NK-92 (cell line): ENCODE measurements around the gene ADGRA3.

ENCODE experiments used
- DNase-seq: peaks from one replicate; lab custom pipeline; 2025; ENCODE audit not compliant: unreplicated experiment; lab: John Stamatoyannopoulos, UW

The ADGRA3 gene, protein sequence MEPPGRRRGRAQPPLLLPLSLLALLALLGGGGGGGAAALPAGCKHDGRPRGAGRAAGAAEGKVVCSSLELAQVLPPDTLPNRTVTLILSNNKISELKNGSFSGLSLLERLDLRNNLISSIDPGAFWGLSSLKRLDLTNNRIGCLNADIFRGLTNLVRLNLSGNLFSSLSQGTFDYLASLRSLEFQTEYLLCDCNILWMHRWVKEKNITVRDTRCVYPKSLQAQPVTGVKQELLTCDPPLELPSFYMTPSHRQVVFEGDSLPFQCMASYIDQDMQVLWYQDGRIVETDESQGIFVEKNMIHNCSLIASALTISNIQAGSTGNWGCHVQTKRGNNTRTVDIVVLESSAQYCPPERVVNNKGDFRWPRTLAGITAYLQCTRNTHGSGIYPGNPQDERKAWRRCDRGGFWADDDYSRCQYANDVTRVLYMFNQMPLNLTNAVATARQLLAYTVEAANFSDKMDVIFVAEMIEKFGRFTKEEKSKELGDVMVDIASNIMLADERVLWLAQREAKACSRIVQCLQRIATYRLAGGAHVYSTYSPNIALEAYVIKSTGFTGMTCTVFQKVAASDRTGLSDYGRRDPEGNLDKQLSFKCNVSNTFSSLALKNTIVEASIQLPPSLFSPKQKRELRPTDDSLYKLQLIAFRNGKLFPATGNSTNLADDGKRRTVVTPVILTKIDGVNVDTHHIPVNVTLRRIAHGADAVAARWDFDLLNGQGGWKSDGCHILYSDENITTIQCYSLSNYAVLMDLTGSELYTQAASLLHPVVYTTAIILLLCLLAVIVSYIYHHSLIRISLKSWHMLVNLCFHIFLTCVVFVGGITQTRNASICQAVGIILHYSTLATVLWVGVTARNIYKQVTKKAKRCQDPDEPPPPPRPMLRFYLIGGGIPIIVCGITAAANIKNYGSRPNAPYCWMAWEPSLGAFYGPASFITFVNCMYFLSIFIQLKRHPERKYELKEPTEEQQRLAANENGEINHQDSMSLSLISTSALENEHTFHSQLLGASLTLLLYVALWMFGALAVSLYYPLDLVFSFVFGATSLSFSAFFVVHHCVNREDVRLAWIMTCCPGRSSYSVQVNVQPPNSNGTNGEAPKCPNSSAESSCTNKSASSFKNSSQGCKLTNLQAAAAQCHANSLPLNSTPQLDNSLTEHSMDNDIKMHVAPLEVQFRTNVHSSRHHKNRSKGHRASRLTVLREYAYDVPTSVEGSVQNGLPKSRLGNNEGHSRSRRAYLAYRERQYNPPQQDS (N-terminal part only)

GRCh38 chr4:22515888-22516541, at the start of gene ADGRA3:
Gene ADGRA3 (minus strand): TSS chr4:22516066. CDS start chr4:22515784, 282 bp downstream.
- DNase-seq: no peak

- no peak for DNase-seq
Observed at GRCh38 chr4:22556495-22556894, 40.6 kb upstream of the ADGRA3 start.

DNA sequence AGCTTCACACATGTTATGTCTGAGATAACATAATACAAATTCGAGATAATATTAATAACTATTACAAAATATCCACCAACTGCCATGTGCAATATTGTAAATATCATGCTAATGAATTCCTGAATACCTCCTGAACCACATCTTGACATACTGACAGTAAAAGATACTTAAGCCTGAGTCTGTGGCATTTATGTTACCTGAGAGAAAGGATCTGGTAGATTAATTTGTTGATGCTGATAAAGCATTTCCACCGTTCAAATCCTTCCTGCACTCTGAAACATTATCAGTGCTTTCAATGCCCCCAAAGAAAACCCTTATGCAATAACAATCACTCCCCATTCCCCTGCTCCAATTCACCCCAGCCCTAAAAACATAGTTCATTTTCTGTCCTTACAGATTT, 38.8 kb upstream of the ADGRA3 start:
- DNase-seq: no peak

- no peak for DNase-seq
Observed at GRCh38 chr4:22553560-22553959, 37.7 kb upstream of the ADGRA3 start.

GRCh38 chr4:22552812-22553211, 36.9 kb upstream of the ADGRA3 start:
- no peak for DNase-seq

- no peak for DNase-seq
Observed at GRCh38 chr4:22551550-22551949, 35.7 kb upstream of the ADGRA3 start.

GRCh38 chr4:22546299-22546698, 30.4 kb upstream of the ADGRA3 start:
- DNase-seq: no peak

DNA sequence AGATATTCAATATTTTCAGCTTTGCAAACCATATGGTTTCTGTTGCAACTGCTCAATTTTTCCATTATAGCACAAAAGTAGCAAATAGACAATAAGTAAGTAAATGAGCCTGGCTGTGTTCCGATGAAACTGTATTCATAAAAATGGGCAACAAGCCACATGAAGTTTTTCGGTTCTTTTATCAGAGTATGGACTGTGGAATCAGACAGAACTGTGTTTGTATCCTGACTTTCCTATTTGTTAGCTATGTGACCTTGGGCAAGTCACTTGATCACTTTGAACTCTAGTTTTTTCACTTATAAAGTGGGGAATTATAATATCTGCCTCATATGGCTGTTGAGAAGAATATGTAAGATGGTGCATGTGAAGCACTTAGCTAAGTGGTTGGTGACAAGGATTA, 23.4 kb upstream of the ADGRA3 start:
- DNase-seq: no peak

DNA sequence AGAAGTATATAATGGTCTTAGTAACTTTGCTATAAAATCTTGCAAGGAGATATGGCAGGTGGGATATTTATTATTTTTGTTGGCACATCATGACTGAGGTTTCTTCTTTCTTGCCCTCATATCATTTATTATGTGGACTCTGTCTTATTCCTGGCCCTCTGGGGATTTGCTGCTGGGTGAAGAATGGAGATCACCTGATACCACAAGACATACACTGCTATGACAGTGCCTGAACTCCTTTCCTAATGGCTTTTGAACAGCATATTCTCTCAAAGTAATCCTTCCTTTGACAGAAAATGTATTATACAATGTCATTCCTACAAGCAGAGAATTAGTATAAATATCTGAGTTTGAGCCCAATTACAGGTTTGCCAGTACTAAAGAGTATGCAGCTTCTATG, 22.0 kb upstream of the ADGRA3 start:
- no peak for DNase-seq

DNA sequence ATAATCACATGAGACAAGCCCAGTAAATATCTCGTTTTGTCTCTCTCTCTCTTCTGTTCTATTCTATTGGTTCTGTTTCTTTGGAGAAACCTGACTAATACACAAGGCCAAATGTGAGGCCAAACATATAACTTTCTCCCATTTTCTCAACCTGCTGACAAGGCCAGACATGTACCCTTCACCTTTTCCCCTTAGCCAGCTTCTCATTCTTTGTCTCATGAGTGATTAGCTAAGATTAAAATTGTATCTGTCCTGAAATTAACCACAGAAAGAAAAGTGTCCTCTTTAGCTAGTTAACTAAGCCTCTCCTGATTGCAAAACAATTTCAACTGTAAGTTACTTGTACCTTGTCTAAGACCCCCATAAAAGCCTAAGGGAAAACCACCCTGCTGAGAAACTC, 18.5 kb upstream of the ADGRA3 start:
- DNase-seq: no peak

- DNase-seq: no peak
Observed at GRCh38 chr4:22532896-22533295, 17.0 kb upstream of the ADGRA3 start.

- no peak for DNase-seq
Observed at GRCh38 chr4:22532117-22532516, 16.3 kb upstream of the ADGRA3 start.

DNA sequence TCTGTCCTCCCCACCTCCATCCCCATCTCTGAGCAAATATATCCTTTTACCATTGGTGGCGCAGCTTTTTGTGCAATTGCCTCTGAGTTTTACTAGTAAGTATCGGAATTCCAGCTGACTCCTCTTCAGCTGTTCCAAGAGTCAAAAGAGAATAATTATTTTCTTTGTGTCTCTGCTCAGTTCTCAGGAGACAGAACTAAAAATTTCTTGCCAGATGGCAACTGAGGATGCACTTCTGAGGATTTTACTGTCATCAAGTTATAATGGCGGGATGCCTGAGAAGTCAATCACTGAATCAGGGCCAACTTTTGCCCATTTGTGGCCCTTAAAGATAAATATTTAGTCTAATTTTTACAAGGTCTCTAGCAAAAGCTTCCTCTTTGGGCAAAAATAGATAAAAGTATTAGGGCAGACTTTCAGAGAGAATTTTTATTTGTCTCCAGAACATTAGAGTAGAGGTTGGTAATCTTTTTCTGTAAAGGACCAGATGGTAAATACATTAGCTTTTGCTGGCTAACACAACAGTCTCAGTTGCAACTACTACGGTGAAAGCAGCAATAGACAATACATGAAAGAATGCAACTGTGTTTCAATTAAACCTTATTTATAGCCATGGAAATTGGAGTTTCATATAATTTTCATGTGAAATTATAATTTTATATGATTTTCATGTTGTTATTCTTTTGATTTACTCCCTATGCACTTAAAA, 15.6 kb upstream of the ADGRA3 start:
- DNase-seq: no peak

DNA sequence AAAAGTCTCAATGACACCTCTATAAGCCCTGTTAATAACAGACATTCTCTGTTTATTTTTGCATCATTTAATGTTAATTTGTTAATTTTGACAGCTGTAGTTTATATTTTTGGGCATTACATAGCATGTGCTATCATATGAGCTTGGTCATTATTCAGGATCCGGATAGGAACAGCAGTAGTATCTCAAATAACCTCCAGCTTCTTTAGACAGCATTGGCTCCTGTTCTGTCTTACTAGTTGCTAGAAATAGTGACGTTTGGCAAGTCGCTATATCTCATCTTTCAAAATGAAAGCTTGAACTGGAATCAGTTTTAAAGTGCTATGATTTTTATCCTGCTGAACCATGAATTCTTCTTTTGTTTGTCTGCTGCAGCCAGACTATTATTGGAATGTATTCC, 9.0 kb upstream of the ADGRA3 start:
- DNase-seq: no peak

DNA sequence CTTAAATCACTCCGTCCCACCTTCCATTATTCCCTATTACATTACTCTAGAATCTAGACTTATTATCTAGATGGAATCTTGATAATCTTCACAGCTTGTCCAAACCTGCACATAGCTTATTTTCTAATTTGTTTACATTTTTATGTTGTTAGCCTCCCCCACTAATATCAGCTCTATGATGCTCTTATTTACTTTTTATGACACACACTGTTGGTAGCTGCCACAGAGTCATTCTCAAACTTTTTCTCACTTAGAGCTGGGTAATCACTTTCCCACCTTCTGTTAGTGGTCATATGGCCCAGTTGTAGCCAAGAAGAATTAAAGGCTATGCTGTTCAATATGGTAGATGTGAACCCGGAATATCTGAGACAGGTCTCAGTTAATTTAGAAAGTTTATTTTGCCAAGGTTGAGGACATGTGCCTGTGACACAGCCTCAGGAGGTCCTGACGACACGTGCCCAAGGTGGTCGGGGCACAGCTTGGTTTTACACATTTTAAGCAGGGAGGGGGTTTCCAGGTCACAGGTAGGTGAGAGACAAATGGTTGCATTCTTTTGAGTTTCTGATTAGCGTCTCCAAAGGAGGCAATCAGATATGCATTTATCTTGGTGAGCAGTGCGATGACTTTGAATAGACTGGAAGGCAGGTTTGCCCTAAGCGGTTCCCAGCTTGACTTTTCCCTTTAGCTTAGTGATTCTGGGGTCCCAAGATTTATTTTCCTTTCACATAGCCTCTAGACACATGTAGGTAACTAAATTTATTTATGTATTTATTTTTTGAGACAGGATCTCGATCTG, 7.0 kb upstream of the ADGRA3 start:
- no peak for DNase-seq

- no peak for DNase-seq
Observed at GRCh38 chr4:22522206-22522605, 6.3 kb upstream of the ADGRA3 start.

DNA sequence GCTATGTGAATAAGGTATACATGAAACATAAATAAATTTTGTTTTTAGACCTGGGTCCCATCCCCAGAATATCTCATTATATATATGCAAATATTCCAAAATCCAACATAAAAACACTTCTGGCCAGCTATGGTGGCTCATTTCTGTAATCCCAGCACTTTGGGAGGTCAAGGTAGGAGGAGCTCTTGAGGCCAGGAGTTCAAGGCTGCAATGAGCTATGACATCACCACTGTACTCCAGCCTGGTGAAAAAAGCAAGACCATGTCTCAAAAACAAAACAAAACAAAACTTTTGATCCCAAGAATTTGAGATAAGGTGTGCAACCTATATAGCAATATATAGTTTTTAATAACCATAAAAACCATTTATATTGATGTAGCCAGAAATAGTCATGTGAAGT, 5.4 kb upstream of the ADGRA3 start:
- DNase-seq: no peak

- no peak for DNase-seq
Observed at GRCh38 chr4:22515145-22515887, 550 bp downstream of the ADGRA3 start.

DNA sequence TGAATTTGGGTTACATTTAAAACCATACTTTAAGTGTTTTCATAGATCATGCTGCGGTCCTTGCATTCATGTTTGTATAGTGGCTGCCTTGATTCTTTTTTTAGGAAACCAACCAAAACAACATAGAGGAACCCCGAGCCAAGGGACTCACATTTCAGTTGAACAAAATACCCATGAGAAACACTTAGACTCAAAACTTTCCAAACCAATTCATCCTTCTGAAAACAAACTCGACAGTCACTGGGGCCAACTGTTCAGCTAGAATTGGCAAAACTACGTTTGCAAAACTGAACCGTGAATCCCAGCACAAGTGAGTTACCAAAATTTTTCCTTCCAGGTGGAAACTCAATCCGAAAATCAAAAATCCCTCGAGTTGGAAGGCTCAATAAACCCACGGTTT, 1.4 kb downstream of the ADGRA3 start:
- no peak for DNase-seq
